ENCODE measurements around the gene PFKM. TPM values are rescaled to one million over a fixed set of nuclear protein-coding genes. Genes with fewer than 3 reads are reported as not detected.

PFKM gene
- total RNA-seq, 4 donors from 2014 or later, result 24.1 to 47.7 (median 31.3) TPM

DNA sequence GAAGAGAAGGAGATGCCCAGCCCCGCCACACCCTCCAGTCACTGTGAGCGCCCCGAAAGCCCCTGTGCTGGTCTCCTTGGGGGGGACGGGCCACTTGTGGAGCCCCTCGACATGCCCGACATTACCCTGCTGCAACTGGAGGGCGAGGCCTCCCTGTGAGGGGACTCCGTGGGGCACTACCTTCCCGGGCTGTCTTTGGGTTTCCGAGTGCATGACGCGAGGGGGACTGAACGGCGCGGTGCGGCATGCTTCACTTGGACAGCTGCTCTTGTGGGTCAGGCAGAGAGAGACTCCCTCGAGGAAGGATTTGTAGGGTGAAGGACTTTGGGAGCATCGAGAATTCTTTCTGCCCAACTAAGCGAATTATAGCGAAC is 65.4 kb downstream of the PFKM start:
- no peak for ATAC-seq (ENCODE audit: low FRiP score)
- no peak for DNase-seq (ENCODE audit: low spot score)
- TF ChIP-seq, protein P1, sequence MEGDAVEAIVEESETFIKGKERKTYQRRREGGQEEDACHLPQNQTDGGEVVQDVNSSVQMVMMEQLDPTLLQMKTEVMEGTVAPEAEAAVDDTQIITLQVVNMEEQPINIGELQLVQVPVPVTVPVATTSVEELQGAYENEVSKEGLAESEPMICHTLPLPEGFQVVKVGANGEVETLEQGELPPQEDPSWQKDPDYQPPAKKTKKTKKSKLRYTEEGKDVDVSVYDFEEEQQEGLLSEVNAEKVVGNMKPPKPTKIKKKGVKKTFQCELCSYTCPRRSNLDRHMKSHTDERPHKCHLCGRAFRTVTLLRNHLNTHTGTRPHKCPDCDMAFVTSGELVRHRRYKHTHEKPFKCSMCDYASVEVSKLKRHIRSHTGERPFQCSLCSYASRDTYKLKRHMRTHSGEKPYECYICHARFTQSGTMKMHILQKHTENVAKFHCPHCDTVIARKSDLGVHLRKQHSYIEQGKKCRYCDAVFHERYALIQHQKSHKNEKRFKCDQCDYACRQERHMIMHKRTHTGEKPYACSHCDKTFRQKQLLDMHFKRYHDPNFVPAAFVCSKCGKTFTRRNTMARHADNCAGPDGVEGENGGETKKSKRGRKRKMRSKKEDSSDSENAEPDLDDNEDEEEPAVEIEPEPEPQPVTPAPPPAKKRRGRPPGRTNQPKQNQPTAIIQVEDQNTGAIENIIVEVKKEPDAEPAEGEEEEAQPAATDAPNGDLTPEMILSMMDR (IDR thresholded peaks at IDR 0.05), result no peak

DNA sequence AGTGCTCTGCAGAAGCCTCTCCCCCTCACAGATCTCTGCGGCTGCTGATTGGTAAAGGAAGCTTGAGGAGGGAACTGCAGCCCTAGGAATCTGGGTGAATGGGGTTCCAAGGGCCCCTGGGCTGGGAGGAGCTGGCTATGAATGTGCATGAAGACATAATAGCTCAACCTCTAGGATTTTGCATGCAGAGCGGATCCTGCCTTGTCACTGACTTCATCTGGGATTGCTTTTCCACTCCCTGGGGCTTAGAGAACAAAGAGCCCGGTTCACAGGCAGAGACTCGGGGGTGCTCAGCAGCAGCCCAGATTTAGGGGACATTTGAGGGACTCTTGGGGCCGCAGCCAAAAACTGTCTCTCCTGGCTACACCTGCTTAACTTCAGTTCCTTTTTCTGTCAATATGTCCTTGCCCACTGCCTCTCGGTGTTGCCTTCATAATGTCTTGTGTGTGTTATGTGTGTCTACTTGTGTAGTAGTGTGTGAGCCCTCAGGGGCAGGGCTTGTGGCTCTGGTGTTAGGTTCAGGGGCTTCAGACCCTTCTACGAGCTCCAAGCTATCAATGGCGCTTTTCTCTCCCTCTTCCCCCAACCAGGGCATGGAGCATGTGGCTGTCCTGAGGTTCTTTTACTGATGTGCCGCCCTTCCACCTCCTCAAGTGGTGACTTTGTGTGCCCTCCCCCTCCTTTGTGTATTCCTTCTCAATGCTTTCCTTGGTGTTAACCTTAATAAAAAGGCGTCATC is 66.2 kb downstream of the PFKM start:
- DNase-seq (ENCODE audit: low spot score) (no peak), ATAC-seq (ENCODE audit: low FRiP score) (no peak)
- TF ChIP-seq, protein P1 (IDR thresholded peaks at IDR 0.05), result no peak

DNA sequence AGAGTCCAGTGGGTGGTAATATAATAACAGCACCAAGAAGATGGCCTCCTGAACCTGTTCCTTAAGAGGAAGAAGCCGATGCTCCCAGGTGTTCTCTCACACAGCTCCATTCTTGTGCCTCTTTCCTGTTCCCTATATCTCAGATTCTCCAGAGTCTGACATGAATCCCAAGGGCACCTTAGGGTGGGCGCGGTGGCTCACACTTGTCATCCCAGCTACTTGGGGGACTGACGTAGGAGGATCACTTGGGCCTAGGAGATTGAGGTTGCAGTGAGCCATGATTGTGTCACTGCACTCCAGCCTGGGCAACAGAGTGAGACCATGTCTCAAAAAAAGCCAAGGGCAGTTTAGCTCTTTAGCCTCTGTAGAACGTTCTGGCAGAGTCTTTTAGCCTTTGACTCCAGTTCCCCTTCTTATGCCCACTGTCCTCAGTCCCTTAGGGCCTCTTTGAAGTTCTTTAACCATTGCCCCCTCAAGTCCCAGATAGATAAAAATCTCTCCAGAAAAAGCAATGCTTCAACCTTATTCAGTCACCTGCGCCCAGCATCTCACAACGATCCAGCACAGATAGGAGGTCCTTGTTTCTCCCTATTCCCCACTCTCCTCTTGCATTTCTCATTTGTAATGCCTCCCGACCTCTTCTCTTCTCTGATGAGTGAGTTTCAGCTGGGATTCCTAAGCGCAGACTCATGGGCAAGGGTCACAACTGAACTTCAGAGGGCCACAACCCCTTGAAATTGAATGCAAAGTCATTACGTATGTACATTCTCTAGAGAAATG is 68.9 kb downstream of the PFKM start:
- no peak for DNase-seq (ENCODE audit: low spot score)
- no peak for ATAC-seq (ENCODE audit: low FRiP score)
- TF ChIP-seq, protein P1 (IDR thresholded peaks at IDR 0.05), result no peak

DNA sequence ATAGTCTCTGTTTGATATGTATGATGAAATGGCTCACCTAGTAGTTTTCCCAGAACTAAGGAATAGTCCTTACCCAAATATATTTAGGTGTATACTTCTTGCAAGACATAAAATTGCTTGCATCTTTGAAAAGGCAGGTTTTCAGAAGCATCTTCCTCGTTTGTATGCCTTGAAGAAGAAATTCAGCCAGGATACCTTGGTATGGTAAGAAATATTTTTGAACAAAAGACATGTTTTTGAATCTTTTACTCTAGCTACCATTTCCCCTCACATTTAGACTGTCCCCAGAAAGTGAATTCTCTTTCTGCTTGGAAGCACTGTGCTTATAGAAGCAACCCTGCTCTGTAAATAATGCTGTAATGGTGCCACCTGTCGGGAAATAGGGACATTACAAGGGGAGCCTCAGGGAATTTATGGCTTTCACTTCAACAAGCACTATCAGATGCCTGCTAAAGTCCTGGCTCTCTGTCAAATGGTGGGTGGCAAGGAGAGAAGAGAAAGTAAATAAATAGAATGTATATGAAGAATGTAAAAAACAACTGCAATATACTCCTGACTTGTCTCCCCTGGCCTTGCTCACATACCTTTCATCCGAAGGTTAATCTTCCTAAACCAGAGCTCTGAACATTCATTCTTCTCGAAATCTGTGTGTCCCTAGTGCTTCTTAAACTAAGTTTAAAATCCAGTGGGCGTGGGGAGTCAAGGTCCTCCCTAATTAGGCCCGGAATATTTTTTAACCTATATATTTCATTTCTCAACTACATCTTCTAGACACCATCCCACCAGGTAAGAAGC is 70.4 kb downstream of the PFKM start:
- ATAC-seq (ENCODE audit: low FRiP score) (peak; percentile 81), DNase-seq (ENCODE audit: low spot score) (peak; percentile 71)
- TF ChIP-seq, protein P1 (IDR thresholded peaks at IDR 0.05), result no peak

DNA sequence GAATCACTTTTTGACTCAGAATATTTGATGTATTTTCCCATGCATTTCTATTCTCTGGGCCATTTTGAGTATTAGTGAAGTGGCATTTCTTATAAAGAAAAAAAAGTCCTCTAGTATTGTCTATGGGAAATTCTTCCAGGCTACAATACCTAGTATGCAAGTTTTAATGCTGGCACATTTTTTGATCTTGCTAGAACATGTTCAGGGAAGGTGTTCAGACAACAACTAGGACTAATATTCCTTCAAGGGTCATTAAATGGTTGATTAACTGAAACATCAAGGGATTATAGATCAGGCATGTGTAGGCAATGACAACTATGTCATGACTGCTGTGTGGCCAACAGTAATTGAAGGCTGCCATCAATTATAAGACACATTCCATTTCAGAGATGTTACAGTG is 71.9 kb downstream of the PFKM start:
- TF ChIP-seq, protein P1 (IDR thresholded peaks at IDR 0.05), result no peak
- no peak for ATAC-seq (ENCODE audit: low FRiP score)
- no peak for DNase-seq (ENCODE audit: low spot score)

DNA sequence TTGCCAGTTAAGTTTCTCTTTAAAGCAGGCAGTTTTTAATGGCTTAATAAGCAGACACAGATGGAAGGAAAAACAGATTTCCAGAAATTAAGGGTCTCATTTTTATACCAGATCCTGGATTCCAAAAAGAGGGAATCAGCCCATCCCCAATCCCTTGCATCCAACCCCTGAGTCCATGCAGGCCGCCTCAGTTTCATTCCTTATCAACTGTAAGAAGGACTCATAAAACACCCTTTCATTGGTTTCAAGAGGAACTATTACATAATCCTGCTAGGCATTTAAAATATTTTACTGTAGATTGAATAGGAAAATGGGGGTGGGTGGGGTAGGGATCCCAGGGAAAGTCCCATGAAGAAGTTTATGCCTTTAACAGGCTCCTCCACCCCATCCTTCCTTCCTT is 73.7 kb downstream of the PFKM start:
- no peak for ATAC-seq (ENCODE audit: low FRiP score)
- TF ChIP-seq, protein P1 (IDR thresholded peaks at IDR 0.05), result no peak
- no peak for DNase-seq (ENCODE audit: low spot score)
